ENCODE results near the gene CDYL2. TPM values are rescaled to one million over a fixed set of nuclear protein-coding genes. Genes with fewer than 3 reads are reported as not detected.

Gene CDYL2
- total RNA-seq, 4 donors from 2014 or later, result 5.9 to 13.5 (median 9.2) TPM

DNA sequence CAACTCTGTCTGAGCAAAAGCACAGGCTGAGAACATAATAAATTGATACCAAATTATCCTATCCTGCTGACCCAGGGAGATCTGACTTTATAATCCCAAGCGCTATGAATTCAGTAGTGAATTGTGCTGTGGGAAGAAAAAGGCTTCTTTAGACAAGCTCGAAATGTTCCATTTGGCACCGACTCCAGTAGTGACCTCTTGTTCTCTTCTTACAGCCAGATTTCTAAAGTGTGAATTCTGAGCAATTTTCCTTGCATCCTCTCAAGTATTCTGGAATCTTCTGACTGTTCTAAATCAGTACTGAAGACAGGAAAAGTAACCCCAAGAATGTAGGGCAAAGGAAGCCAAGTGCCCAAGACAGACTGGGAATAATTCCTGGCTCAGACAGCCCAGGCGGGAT lies 58.2 kb downstream of the CDYL2 start:
- TF ChIP-seq, protein P1, sequence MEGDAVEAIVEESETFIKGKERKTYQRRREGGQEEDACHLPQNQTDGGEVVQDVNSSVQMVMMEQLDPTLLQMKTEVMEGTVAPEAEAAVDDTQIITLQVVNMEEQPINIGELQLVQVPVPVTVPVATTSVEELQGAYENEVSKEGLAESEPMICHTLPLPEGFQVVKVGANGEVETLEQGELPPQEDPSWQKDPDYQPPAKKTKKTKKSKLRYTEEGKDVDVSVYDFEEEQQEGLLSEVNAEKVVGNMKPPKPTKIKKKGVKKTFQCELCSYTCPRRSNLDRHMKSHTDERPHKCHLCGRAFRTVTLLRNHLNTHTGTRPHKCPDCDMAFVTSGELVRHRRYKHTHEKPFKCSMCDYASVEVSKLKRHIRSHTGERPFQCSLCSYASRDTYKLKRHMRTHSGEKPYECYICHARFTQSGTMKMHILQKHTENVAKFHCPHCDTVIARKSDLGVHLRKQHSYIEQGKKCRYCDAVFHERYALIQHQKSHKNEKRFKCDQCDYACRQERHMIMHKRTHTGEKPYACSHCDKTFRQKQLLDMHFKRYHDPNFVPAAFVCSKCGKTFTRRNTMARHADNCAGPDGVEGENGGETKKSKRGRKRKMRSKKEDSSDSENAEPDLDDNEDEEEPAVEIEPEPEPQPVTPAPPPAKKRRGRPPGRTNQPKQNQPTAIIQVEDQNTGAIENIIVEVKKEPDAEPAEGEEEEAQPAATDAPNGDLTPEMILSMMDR (IDR thresholded peaks at IDR 0.05; ENCODE audit: low read depth), result no peak

DNA sequence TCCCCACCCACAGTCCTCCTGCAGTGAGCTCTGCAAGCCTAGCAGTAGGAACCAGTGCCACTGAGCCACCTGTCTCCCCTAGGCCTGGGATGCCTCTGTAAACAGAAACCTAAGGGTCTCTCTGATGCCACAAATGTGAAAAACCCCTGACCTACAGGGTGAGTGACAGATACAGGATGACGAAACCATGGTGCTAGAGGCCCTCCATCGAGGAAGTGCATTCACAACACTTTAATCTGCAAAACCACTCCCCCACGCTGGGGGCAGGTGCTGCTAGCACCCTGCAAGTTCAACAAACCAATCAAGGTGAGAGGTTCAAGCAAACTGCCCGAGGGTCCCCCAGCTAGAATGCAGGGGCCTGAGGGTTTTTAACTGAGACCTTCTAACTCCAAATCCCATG lies 59.5 kb downstream of the CDYL2 start:
- TF ChIP-seq, protein P1 (IDR thresholded peaks at IDR 0.05; ENCODE audit: low read depth), result no peak

DNA sequence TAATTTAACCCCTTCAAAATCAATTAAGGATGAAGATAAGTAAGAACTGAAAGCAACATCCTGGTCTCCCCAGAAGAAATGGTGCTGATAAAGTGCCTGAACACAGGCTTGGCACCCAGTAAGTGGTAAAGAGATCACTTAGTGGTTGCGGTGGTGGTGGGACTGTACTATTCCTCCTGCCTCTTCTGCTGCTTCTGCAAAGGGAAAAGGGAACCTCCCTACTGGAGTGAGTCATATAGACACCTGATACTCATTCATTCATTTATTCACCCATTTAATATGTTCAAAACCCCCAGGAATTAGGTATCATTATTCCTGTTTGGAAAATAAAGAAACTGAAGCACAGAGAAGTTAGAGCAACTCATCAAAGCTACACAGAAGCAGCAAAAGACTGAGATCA lies 60.6 kb downstream of the CDYL2 start:
- TF ChIP-seq, protein P1 (IDR thresholded peaks at IDR 0.05; ENCODE audit: low read depth), result no peak

DNA sequence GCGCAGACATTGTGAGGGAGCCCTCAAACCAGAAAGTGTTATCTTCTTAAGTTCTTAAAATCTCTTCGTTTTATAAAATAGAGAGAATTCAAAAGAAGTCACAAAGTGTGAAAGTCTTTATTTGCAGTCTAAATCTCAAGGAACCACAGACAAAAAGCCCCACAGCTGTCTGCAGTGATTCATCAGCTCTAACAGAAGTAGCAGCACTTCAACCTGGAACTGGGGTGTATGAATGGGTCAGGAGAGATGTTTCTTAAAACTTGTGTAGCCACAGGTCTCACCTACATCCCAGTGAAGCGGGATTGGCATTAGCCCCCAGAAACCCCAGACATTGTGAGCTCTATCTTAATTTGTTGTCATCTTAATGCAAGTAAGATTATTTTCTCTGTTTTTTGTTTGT lies 61.1 kb downstream of the CDYL2 start:
- TF ChIP-seq, protein P1 (IDR thresholded peaks at IDR 0.05; ENCODE audit: low read depth), result no peak

DNA sequence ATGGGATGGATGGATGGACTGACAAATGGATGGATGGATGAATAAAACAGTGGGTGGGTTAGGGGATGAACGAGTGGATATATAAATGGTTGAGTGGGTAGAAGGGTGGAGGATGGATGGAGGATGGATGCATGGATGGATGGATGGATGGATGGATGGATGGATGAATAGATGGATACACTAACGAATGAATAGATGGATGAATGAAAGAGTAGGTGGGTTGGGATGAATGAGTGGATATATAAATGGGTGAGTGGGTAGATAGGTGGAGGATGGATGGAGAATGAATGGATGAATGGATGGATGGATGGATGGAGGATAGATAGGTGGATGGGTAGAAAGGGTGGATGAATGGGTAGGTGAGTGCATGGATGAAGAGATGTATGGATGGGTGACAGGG lies 62.1 kb downstream of the CDYL2 start:
- TF ChIP-seq, protein P1 (IDR thresholded peaks at IDR 0.05; ENCODE audit: low read depth), result no peak

DNA sequence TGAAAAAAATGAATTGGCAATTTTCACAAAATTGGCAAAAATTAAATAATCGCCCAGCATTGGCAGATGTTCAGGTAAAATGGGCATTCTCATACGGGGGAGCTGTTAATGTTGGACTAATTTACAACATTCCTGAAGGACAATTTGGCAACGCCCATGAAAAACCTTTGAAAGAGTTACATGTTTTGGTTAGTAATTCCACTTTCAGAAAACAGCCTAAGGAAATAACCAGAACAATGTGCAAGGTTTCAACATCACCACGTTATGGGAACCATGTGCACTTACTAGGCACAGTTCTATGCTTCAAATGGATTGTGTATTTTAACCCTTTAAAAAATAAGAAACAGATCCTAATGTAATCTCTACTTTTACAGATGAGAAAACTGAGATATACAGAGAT lies 62.7 kb downstream of the CDYL2 start:
- TF ChIP-seq, protein P1 (IDR thresholded peaks at IDR 0.05; ENCODE audit: low read depth), result no peak

DNA sequence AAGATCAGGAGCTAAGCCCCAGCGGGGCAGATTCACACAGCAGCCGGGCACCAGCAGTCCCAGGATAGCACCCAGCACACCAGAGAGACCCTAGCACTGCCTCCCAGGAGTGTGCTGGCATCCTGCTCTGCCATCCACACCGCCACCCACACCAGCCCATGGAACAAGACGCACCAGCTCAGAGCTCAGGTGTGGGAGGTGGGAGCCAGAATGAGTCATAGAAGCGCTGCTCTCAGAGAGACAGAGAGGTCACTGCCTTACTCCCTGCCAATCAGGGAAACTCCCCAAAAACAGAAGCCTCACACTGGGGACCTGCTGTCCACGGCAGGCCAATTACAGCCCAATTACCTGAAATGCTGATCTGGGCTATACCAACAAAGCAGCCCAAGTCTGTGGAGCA lies 64.9 kb downstream of the CDYL2 start:
- TF ChIP-seq, protein P1 (IDR thresholded peaks at IDR 0.05; ENCODE audit: low read depth), result no peak
